IPS DF 6.9 (cell line): ENCODE data around the gene ITGA4.
"Not testable (repeated sequence)": the region's sequence is repeated elsewhere in the genome, so short reads cannot be mapped to it uniquely, and the experiment has no call there.

Experiments
- DNase-seq: peaks from one replicate; pipeline ENCODE4 v3.0.0-alpha.2; 2013; ENCODE audit warnings: low read depth, low spot score
- H3K27ac ChIP-seq: one replicate; pipeline ENCODE4 v1.5.1; 2013; ENCODE audit warnings: low read length, control low read depth
- H3K27me3 ChIP-seq: 2 replicates; pipeline ENCODE4 v1.6.1; 2013; ENCODE audit warnings: mild to moderate bottlenecking, low read length; ENCODE audit not compliant: control insufficient read depth, insufficient read depth
- H3K36me3 ChIP-seq: 2 replicates; pipeline ENCODE4 v1.6.1; 2013; ENCODE audit warnings: low read length; ENCODE audit not compliant: control insufficient read depth, insufficient read depth
- H3K4me1 ChIP-seq: 2 replicates; pipeline ENCODE4 v1.6.1; 2013; ENCODE audit warnings: low read length; ENCODE audit not compliant: control insufficient read depth, insufficient read depth
- H3K4me3 ChIP-seq: 2 replicates; pipeline ENCODE4 v1.5.1; 2013; ENCODE audit warnings: mild to moderate bottlenecking, low read length
- H3K9me3 ChIP-seq: 2 replicates; pipeline ENCODE4 v1.6.1; 2013; ENCODE audit warnings: low read length, inconsistent platforms; ENCODE audit not compliant: control insufficient read depth, insufficient read depth
- WGBS: extraction: QIAGEN DNeasy Blood & Tissue Kit; methylation state at CpG from one replicate; pipeline ENCODE4 v1.1.7; 2013; ENCODE audit warnings: mixed read lengths, missing lambda C conversion rate; ENCODE audit not compliant: insufficient read length, insufficient coverage; 5-methylcytosine and 5-hydroxymethylcytosine counted together

Gene ITGA4

DNA sequence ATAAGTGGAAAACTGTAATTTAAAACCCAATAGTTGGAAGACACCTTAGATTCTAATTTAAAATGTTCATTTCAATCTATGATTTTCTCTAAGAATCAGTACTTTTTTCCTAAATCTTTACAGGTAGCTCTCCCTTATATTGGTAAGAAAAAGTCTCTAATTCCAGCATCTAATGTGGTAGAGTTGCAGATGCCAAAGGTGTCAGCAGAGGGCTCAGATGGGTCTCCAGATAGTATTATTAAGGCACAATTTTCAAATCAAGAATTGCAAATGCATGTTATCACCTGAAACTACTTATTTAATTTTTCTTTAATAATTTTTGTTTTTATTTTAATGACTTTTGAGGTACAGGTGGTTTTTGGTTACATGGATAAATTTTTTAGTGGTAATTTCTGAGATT, 25.5 kb upstream of the ITGA4 start:
- H3K4me3 ChIP-seq, result no peak overlapping the region
- H3K36me3 ChIP-seq, result no peaks in the 10 kb centered on the region
- H3K27ac ChIP-seq, result no peak overlapping the region
- no peaks in the 10 kb centered on the region for H3K9me3 ChIP-seq
- H3K4me1 ChIP-seq, result no peaks in the 10 kb centered on the region
- DNase-seq, result no peak
- no peaks in the 10 kb centered on the region for H3K27me3 ChIP-seq

DNA sequence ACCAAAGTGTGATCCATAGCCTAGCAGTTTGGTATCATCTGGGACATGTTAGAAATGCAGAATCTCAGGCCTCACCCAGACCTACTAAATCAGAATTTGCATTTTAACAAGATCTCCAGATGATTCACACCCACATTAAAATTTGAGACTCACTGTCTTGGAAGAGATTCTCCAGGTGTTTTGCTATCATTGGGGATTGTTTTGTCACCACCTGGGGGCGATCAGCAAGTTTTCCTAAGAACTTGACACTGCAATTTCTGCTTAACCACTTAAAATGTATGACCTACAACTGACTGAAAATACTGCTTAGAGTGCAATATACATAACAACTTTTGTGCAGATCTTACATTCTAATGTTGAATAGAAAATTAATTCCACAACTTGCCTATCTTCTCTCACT, 18.9 kb upstream of the ITGA4 start:
- no peak for DNase-seq
- Histone ChIP-seq H3K4me1 (no peaks in the 10 kb centered on the region; the same call in 1 of the 2 replicates), H3K4me3 (no peak overlapping the region), H3K9me3 (no peaks in the 10 kb centered on the region), H3K27me3 (no peaks in the 10 kb centered on the region), H3K27ac (no peak overlapping the region), H3K36me3 (no peaks in the 10 kb centered on the region)
- WGBS, result no CpG with 5 or more reads among the region's 1 CpG

DNA sequence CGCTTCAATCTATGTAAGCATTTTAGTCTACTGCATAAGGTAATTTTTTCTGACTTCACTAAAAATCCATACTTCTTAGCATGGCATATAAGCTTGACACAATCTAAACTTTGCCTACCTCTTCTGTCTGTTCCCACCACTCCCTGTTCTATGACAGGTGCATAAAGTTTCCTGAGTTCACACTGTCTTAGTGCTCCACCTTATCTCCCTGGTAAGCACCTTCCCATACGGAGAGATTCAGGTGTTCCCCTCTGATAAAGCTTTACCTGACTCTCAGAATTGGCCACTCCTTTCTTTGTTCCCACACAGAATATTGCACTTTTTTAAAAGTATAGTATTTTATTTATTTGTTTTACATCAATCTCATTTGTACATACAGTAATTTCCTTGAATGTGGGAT, 16.8 kb upstream of the ITGA4 start:
- Histone ChIP-seq H3K27me3 (no peaks in the 10 kb centered on the region), H3K27ac (no peak overlapping the region), H3K9me3 (no peaks in the 10 kb centered on the region), H3K4me3 (no peak overlapping the region), H3K36me3 (no peaks in the 10 kb centered on the region), H3K4me1 (no peaks in the 10 kb centered on the region; the same call in 1 of the 2 replicates)
- no CpG with 5 or more reads among the region's 2 CpGs for WGBS
- DNase-seq, result no peak

- Histone ChIP-seq H3K9me3 (no peaks in the 10 kb centered on the region), H3K27ac (no peak overlapping the region), H3K36me3 (no peaks in the 10 kb centered on the region), H3K4me3 (no peak overlapping the region), H3K27me3 (no peaks in the 10 kb centered on the region), H3K4me1 (no peaks in the 10 kb centered on the region; the same call in none of the 2 replicates)
- DNase-seq, result no peak
- WGBS, result no CpG with 5 or more reads among the region's 3 CpGs
Measured at GRCh38 chr2:181440919-181441318, 16.3 kb upstream of the ITGA4 start.

- no CpG with 5 or more reads among the region's 3 CpGs for WGBS
- no peak for DNase-seq
- Histone ChIP-seq H3K27ac (no peak overlapping the region), H3K4me3 (no peak overlapping the region), H3K27me3 (no peaks in the 10 kb centered on the region), H3K36me3 (no peaks in the 10 kb centered on the region), H3K9me3 (no peaks in the 10 kb centered on the region), H3K4me1 (no peaks in the 10 kb centered on the region; the same call in none of the 2 replicates)
Measured at GRCh38 chr2:181441670-181442069, 15.5 kb upstream of the ITGA4 start.

DNA sequence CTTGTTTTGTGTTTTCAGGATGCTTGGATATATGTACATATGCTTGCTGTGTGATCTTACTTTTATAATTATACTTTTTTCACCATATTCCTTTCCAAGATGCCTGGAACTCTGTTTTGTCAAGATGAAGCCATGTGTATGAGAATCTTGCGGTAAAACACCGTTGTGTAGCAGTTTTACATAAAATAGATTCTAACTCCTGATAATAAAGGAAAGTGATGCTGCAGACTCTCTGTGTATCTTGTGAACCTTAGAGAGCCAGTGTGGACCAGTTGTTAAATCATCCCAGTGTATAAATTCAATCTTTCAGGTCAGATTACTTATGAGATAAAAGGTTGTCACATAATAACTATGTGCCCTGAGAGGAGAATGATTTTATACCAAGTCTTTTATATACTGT, 12.5 kb upstream of the ITGA4 start:
- no peaks in the 10 kb centered on the region; the same call in 1 of the 2 replicates for H3K4me1 ChIP-seq
- H3K27ac ChIP-seq, result no peak overlapping the region
- H3K4me3 ChIP-seq, result no peak overlapping the region
- no CpG with 5 or more reads among the region's 2 CpGs for WGBS
- DNase-seq, result no peak
- no peaks in the 10 kb centered on the region for H3K9me3 ChIP-seq
- no peaks in the 10 kb centered on the region for H3K36me3 ChIP-seq
- H3K27me3 ChIP-seq, result no peaks in the 10 kb centered on the region

DNA sequence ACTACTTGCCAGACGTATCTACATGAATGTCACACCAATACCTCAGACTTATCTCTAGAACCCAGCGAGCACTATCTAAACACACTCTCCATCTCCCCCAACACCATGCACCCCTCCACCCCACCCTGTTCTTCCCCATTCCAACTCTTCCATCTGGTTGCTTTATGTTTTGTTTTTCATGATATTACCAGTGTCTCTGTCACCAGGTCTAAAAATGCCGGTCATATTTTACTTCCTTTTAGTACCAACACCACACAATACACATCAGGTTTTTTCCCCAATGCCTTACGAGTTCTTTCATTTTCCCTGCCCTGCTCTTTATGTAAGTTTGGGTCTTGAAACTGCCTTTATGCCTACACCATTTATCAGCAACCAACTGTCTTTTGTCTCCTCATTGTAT, 10.2 kb upstream of the ITGA4 start:
- no peaks in the 10 kb centered on the region for H3K27me3 ChIP-seq
- no peak overlapping the region for H3K27ac ChIP-seq
- H3K4me1 ChIP-seq, result no peaks in the 10 kb centered on the region; the same call in 1 of the 2 replicates
- H3K9me3 ChIP-seq, result no peaks in the 10 kb centered on the region
- WGBS, result 100% methylated on average over 1 of the region's 4 CpGs
- no peak overlapping the region for H3K4me3 ChIP-seq
- no peaks in the 10 kb centered on the region for H3K36me3 ChIP-seq
- no peak for DNase-seq

DNA sequence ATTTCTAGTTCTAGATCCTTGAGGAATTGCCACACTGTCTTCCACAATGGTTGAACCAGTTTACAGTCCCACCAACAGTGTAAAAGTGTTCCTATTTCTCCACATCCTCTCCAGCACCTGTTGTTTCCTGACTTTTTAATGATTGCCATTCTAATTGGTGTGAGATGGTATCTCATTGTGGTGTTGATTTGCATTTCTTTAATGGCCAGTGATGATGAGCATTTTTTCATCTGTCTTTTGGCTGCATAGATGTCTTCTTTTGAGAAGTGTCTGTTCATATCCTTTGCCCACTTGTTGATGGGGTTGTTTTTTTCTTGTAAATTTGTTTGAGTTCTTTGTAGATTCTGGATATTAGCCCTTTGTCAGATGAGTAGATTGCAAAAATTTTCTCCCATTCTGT, 7.9 kb upstream of the ITGA4 start:
- not testable (repeated sequence) for H3K4me3 ChIP-seq, H3K36me3 ChIP-seq, H3K4me1 ChIP-seq, H3K27me3 ChIP-seq, H3K9me3 ChIP-seq, DNase-seq, H3K27ac ChIP-seq

GRCh38 chr2:181454686-181455450, 2.3 kb upstream of the ITGA4 start:
- Histone ChIP-seq H3K27me3 (peaks cover 16% of the 10 kb centered on the region), H3K9me3 (no peaks in the 10 kb centered on the region), H3K36me3 (no peaks in the 10 kb centered on the region), H3K4me3 (no peak overlapping the region), H3K27ac (no peak overlapping the region), H3K4me1 (peaks cover 3% of the 10 kb centered on the region; the same call in 1 of the 2 replicates)
- WGBS, result no CpG with 5 or more reads among the region's 6 CpGs
- no peak for DNase-seq

GRCh38 chr2:181456660-181457120, 496 bp upstream of the ITGA4 start:
- Histone ChIP-seq H3K27me3 (peaks cover 16% of the 10 kb centered on the region), H3K36me3 (no peaks in the 10 kb centered on the region), H3K27ac (no peak overlapping the region), H3K4me1 (peaks cover 3% of the 10 kb centered on the region; the same call in 1 of the 2 replicates), H3K4me3 (peak overlapping the region; percentile 46; the same call in 1 of the 2 replicates), H3K9me3 (no peaks in the 10 kb centered on the region)
- no peak for DNase-seq
- WGBS, result no CpG with 5 or more reads among the region's 17 CpGs
